Raji (cell line): ENCODE results near the gene MID2.

Experiments
- POLR2A ChIP-seq: IDR thresholded peaks from 2 replicates; pipeline ENCODE4 v1.6.1; 2011; ENCODE audit warnings: low read depth, low read length, control low read depth; ENCODE audit not compliant: insufficient read depth

Gene MID2

GRCh38 chrX:107825698-107826237 lies at the start of gene MID2:
Gene MID2, plus strand, starts transcription at chrX:107825866. Its CDS starts 561 bp downstream, at chrX:107826427.
- no peak for TF ChIP-seq POLR2A

- TF ChIP-seq POLR2A: no peak
Measured at GRCh38 chrX:107776649-107777535, 48.8 kb upstream of the MID2 start.

- no peak for TF ChIP-seq POLR2A
Measured at GRCh38 chrX:107777536-107777832, 48.2 kb upstream of the MID2 start, which contains the start of gene NCBP2L. Gene NCBP2L, plus strand, starts transcription at chrX:107777733. Its CDS starts 16,488 bp downstream, at chrX:107794221.

- TF ChIP-seq POLR2A: no peak
Measured at GRCh38 chrX:107780525-107780924, 45.1 kb upstream of the MID2 start.

GRCh38 chrX:107787827-107788226 lies 37.8 kb upstream of the MID2 start:
- no peak for TF ChIP-seq POLR2A

- TF ChIP-seq POLR2A: no peak
Measured at GRCh38 chrX:107804427-107804826, 21.2 kb upstream of the MID2 start.

- TF ChIP-seq POLR2A: no peak
Measured at GRCh38 chrX:107805179-107805578, 20.5 kb upstream of the MID2 start.

GRCh38 chrX:107818900-107819521 lies 6.7 kb upstream of the MID2 start:
- TF ChIP-seq POLR2A: no peak

GRCh38 chrX:107823042-107823441 lies 2.6 kb upstream of the MID2 start:
- no peak for TF ChIP-seq POLR2A

- no peak for TF ChIP-seq POLR2A
Measured at GRCh38 chrX:107823456-107823855, 2.2 kb upstream of the MID2 start.

GRCh38 chrX:107826238-107827029 lies 768 bp downstream of the MID2 start:
- TF ChIP-seq POLR2A: no peak

GRCh38 chrX:107827030-107827831 lies 1.6 kb downstream of the MID2 start:
- no peak for TF ChIP-seq POLR2A

- no peak for TF ChIP-seq POLR2A
Measured at GRCh38 chrX:107827852-107828251, 2.2 kb downstream of the MID2 start.

GRCh38 chrX:107829878-107830277 lies 4.2 kb downstream of the MID2 start:
- TF ChIP-seq POLR2A: no peak
